CD4-positive, alpha-beta T cell (primary cell): ENCODE measurements around the gene PIWIL4. TPM values are rescaled to one million over a fixed set of nuclear protein-coding genes. Genes with fewer than 3 reads are reported as not detected.

Source experiments
- ATAC-seq: fragments of 200-7000 bp; cut with Tn5 transposase; one replicate; pipeline ENCODE4 v1.10.0; 2022; ENCODE audit warnings: mild to moderate bottlenecking; ENCODE audit not compliant: poor library complexity
- CTCF ChIA-PET: fragments of 350-600 bp; sonication (Branson Sonifier 250); formaldehyde crosslinking; loops from one replicate; lab custom pipeline; 2021; ENCODE audit warnings: antibody characterized with exemption, inconsistent platforms; lab: Charles Lee
- POLR2A ChIA-PET: fragments of 350-600 bp; sonication (Branson Sonifier 250); formaldehyde crosslinking; loops from one replicate; lab custom pipeline; 2021; ENCODE audit warnings: antibody characterized with exemption, inconsistent platforms; lab: Charles Lee
- DNase-seq, 14 experiments: peaks; one replicate each; pipeline ENCODE4 v3.0.0-alpha.2; 2013 to 2020; ENCODE audit warnings: mixed read lengths in 2 of 14
- H3K27ac ChIP-seq, 2 donors: one replicate each; pipeline versions ENCODE4 v1.5.1 to v1.7.0; 2013; ENCODE audit warnings: low read length in 2 of 2, low read depth in 1 of 2, mild to moderate bottlenecking in 1 of 2
- H3K27me3 ChIP-seq, 2 experiments: 1 replicate in 1 of 2; 2 replicates in 1 of 2; pipeline versions ENCODE4 v1.6.1 to v1.7.0; 2013; ENCODE audit warnings: low read length in 2 of 2, control low read depth in 1 of 2, mild to moderate bottlenecking in 1 of 2, moderate library complexity in 1 of 2; ENCODE audit not compliant: insufficient read depth in 2 of 2, control insufficient read depth in 1 of 2
- H3K36me3 ChIP-seq: one replicate; pipeline ENCODE4 v1.6.1; 2013; ENCODE audit warnings: low read length, control low read depth; ENCODE audit not compliant: insufficient read depth
- H3K4me1 ChIP-seq: one replicate; pipeline ENCODE4 v1.6.1; 2013; ENCODE audit warnings: low read length, control low read depth; ENCODE audit not compliant: insufficient read depth
- H3K4me3 ChIP-seq: one replicate; pipeline ENCODE4 v1.5.1; 2013; ENCODE audit warnings: mild to moderate bottlenecking, low read length, moderate library complexity
- H3K9me3 ChIP-seq, 2 experiments: 1 replicate in 1 of 2; 2 replicates in 1 of 2; pipeline versions ENCODE4 v1.6.1 to v1.7.0; 2013; ENCODE audit warnings: low read length in 2 of 2, mild to moderate bottlenecking in 2 of 2, control low read depth in 1 of 2, moderate library complexity in 1 of 2; ENCODE audit not compliant: control insufficient read depth in 1 of 2, insufficient read depth in 1 of 2
- H3K27ac Mint-ChIP-seq: one replicate; pipeline ENCODE4 v1.8.0; 2020; ENCODE audit warnings: mixed read lengths
- H3K27me3 Mint-ChIP-seq: one replicate; pipeline ENCODE4 v1.8.0; 2021; ENCODE audit warnings: mixed read lengths
- H3K36me3 Mint-ChIP-seq: one replicate; pipeline ENCODE4 v1.8.0; 2021; ENCODE audit warnings: low read depth, mixed read lengths
- H3K4me1 Mint-ChIP-seq: one replicate; pipeline ENCODE4 v1.8.0; 2021; ENCODE audit warnings: low read depth, mixed read lengths
- H3K4me3 Mint-ChIP-seq: one replicate; pipeline ENCODE4 v1.8.0; 2020; ENCODE audit warnings: mild to moderate bottlenecking, mixed read lengths
- H3K9me3 Mint-ChIP-seq: one replicate; pipeline ENCODE4 v1.8.0; 2020; ENCODE audit warnings: mixed read lengths
- CTCF ChIP-seq: fragments of 200-600 bp; IDR thresholded peaks from one replicate; pipeline ENCODE4 v1.8.0; 2022; ENCODE audit warnings: antibody characterized with exemption, mild to moderate bottlenecking
- intact Hi-C, 2 experiments: fragments of 100-400 bp; cut with DNase I in 1 of 2; cut with micrococcal nuclease in 1 of 2; formaldehyde crosslinking; loops; one replicate each; pipeline versions ENCODE4 v1.15.1 to v1.9.0; 2023 to 2025; cut with DNase I, micrococcal nuclease
- total RNA-seq, 174 experiments: library from RNA in 2 of 174; stranded (reverse) in 2 of 174; gene quantifications; one replicate each; pipeline ENCODE4 v1.2.3 and lab custom pipeline; 2021 to 2026

The PIWIL4 gene
- total RNA-seq, 2 experiments from 2014 or later: 1.3 to 1.4 TPM

GRCh38 chr11:94595076-94595475, 27.9 kb downstream of the PIWIL4 start:
- Histone ChIP-seq H3K4me1 (no peaks in the 10 kb centered on the region), H3K36me3 (no peaks in the 10 kb centered on the region), H3K27me3 (no peaks in the 10 kb centered on the region), H3K4me3 (no peak overlapping the region), H3K27ac (no peak overlapping the region), H3K9me3 (no peaks in the 10 kb centered on the region)
- Mint-ChIP-seq H3K27ac (no peak overlapping the region), H3K27me3 (no peaks in the 10 kb centered on the region), H3K4me1 (no peaks in the 10 kb centered on the region), H3K36me3 (no peaks in the 10 kb centered on the region), H3K4me3 (no peak overlapping the region), H3K9me3 (no peaks in the 10 kb centered on the region)
- TF ChIP-seq CTCF: no peak
- ATAC-seq: no peak
- POLR2A ChIA-PET: no interaction called here
- DNase-seq: no peak
- CTCF ChIA-PET: interaction anchor here (1.2 kb wide), 1 partner anchor 17 kb away, joined by 3 read pairs; no protein-coding TSS in a partner anchor
- intact Hi-C loops: no loop called here

DNA sequence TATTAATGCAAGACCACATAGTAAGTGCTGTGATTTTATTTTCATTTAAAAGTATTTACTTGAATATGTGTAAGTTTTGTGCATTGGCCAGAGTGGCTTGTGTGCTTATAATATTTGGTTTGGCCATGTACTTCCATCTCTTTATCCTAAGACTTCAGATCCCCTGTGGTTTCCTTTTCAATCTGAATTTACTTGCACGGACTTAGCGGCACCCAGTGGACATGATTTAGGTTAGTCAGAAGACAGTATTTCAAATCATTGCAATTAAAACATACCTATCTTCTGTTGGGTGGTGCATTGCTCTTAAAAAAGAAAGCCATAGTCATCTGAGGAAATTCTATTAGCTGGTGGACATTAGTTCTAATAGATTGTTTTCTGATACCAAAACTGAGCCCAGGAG, 30.7 kb downstream of the PIWIL4 start:
- H3K27ac Mint-ChIP-seq: no peak overlapping the region
- intact Hi-C loops: no loop called here
- POLR2A ChIA-PET: no interaction called here
- no peaks in the 10 kb centered on the region for H3K9me3 Mint-ChIP-seq
- CTCF ChIA-PET: no interaction called here
- H3K4me1 Mint-ChIP-seq: no peaks in the 10 kb centered on the region
- Histone ChIP-seq H3K4me3 (no peak overlapping the region), H3K36me3 (no peaks in the 10 kb centered on the region), H3K27me3 (no peaks in the 10 kb centered on the region), H3K27ac (no peak overlapping the region), H3K9me3 (no peaks in the 10 kb centered on the region), H3K4me1 (no peaks in the 10 kb centered on the region)
- H3K4me3 Mint-ChIP-seq: no peak overlapping the region
- ATAC-seq (no peak), DNase-seq (no peak)
- H3K27me3 Mint-ChIP-seq: no peaks in the 10 kb centered on the region
- H3K36me3 Mint-ChIP-seq: no peaks in the 10 kb centered on the region
- TF ChIP-seq CTCF: no peak

DNA sequence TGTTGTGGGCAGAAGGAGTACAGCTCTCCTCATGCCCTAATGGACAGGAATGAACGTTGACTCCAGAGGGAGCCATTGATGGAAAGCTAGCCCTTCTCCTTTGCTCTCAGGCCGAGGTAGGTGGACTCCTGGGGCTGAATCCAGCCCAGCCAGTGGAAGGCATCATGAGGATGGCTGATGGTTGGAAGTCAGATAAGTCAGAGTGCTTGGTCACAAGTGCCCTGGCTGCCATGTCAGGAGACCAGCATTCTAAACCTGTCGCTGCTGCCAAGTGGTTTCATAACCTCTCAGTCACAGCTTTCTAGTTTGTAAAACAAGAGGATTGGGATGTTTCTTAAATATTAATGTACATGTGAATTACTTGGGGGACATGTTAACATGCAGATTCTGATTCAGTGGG, 32.3 kb downstream of the PIWIL4 start:
- TF ChIP-seq CTCF: no peak
- H3K4me3 ChIP-seq: no peak overlapping the region
- CTCF ChIA-PET: no interaction called here
- H3K36me3 ChIP-seq: no peaks in the 10 kb centered on the region
- no peaks in the 10 kb centered on the region for H3K27me3 ChIP-seq
- H3K4me1 ChIP-seq: no peaks in the 10 kb centered on the region
- no peaks in the 10 kb centered on the region for H3K9me3 Mint-ChIP-seq
- intact Hi-C loops: no loop called here
- no peak overlapping the region for H3K4me3 Mint-ChIP-seq
- H3K9me3 ChIP-seq: no peaks in the 10 kb centered on the region
- no peak overlapping the region for H3K27ac ChIP-seq
- DNase-seq: no peak
- H3K36me3 Mint-ChIP-seq: no peaks in the 10 kb centered on the region
- POLR2A ChIA-PET: no interaction called here
- no peak overlapping the region for H3K27ac Mint-ChIP-seq
- no peak for ATAC-seq
- no peaks in the 10 kb centered on the region for H3K27me3 Mint-ChIP-seq
- H3K4me1 Mint-ChIP-seq: no peaks in the 10 kb centered on the region
